K562 (cell line): ENCODE measurements around the gene RPL28. TPM values are rescaled to one million over a fixed set of nuclear protein-coding genes. Genes with fewer than 3 reads are reported as not detected.

ENCODE experiments used
- ARNT ChIP-seq, 2 experiments: fragments of 450-650 bp; IDR thresholded peaks; 2 replicates each; pipeline ENCODE4 v1.6.1; 2016; ENCODE audit warnings: mild to moderate bottlenecking in 1 of 2
- BRD9 ChIP-seq: fragments of 450-650 bp; IDR thresholded peaks from 2 replicates; pipeline ENCODE4 v1.6.1; 2018; ENCODE audit warnings: low read depth; ENCODE audit not compliant: partially characterized antibody
- CBFA2T3 ChIP-seq: fragments of 450-650 bp; IDR thresholded peaks from 2 replicates; pipeline ENCODE4 v1.6.1; 2017
- E2F3 ChIP-seq: fragments of 250-450 bp; sonication (Bioruptor Pico); IDR thresholded peaks from 2 replicates; pipeline ENCODE4 v1.4.0; 2020; ENCODE audit warnings: mild to moderate bottlenecking
- EGR1 ChIP-seq: fragments of 450-650 bp; conservative IDR thresholded peaks from 2 replicates; pipeline ENCODE4 v1.6.1; 2017; ENCODE audit warnings: mild to moderate bottlenecking
- KAT2B ChIP-seq: IDR thresholded peaks from one replicate; pipeline ENCODE4 v1.6.1; 2012; ENCODE audit warnings: low read depth, mild to moderate bottlenecking, control low read depth, inconsistent platforms, low read length, moderate library complexity
- NCOA1 ChIP-seq: fragments of 450-650 bp; IDR thresholded peaks from 2 replicates; pipeline ENCODE4 v1.6.1; 2016; ENCODE audit warnings: low read depth
- NCOA2 ChIP-seq, 2 experiments: fragments of 450-650 bp; IDR thresholded peaks; 2 replicates each; pipeline ENCODE4 v1.6.1; 2018; ENCODE audit warnings: mild to moderate bottlenecking in 2 of 2, moderate library complexity in 1 of 2; ENCODE audit not compliant: partially characterized antibody in 2 of 2
- PATZ1 ChIP-seq: fragments of 250-450 bp; sonication (Bioruptor Pico); IDR thresholded peaks from 2 replicates; pipeline ENCODE4 v1.5.0; 2020; ENCODE audit warnings: mild to moderate bottlenecking, borderline replicate concordance
- PRDM10 ChIP-seq: fragments of 450-650 bp; IDR thresholded peaks from 2 replicates; pipeline ENCODE4 v1.6.1; 2018; ENCODE audit not compliant: partially characterized antibody
- THRAP3 ChIP-seq: fragments of 450-650 bp; IDR thresholded peaks from 2 replicates; pipeline ENCODE4 v1.6.1; 2016; ENCODE audit warnings: mild to moderate bottlenecking, inconsistent platforms, borderline replicate concordance
- ZFPM2 ChIP-seq: fragments of 250-450 bp; sonication (Bioruptor Pico); IDR thresholded peaks from 2 replicates; pipeline ENCODE4 v1.5.1; 2022; ENCODE audit warnings: mild to moderate bottlenecking
- ZNF239 ChIP-seq: fragments of 250-450 bp; sonication (Bioruptor Pico); IDR thresholded peaks from 2 replicates; pipeline ENCODE4 v1.4.0; 2020; ENCODE audit warnings: mild to moderate bottlenecking
- polyA plus RNA-seq, 8 experiments: library from polyadenylated mRNA; depleted of rRNA in 4 of 8; stranded (reverse) in 5 of 8; unstranded in 3 of 8; fragments of >200 nt; fragmentation: Nextera tagmentation in 2 of 8; fragmentation: Illumina TruSeq in 1 of 8; extraction: Ambion mirVana in 2 of 8; extraction: Trizol in 1 of 8; gene quantifications; 2 replicates each; pipeline versions ENCODE4 v1.2.1 to v1.2.3, GENCODE V29; 2011 to 2014; ENCODE audit warnings: inconsistent platforms in 1 of 8, missing spikeins in 1 of 8
- total RNA-seq, 7 experiments: library from RNA; depleted of rRNA in 6 of 7; stranded (reverse); fragments of >200 nt in 6 of 7; fragmentation: Illumina TruSeq in 2 of 7; extraction: Trizol in 2 of 7; gene quantifications; 2 replicates each; pipeline versions ENCODE4 v1.2.1 to v1.2.3, GENCODE V29; 2011 to 2021; ENCODE audit warnings: low replicate concordance in 1 of 7
- TF ChIP-seq, protein P1 (sequence below): fragments of 250-450 bp; sonication (Bioruptor Pico); IDR thresholded peaks from 2 replicates; pipeline ENCODE4 v1.4.0; 2020; ENCODE audit warnings: borderline replicate concordance
- TF ChIP-seq, protein P2 (sequence below): fragments of 150-350 bp; conservative IDR thresholded peaks from 2 replicates; pipeline ENCODE4 v1.6.1; 2014; ENCODE audit warnings: low read length
- TF ChIP-seq, protein P3 (sequence below): IDR thresholded peaks from 2 replicates; pipeline ENCODE4 v1.6.1; 2014; ENCODE audit warnings: antibody characterized with exemption

The RPL28 gene
- total and polyA plus RNA-seq, 9 of the 15 experiments (the other 6 are each of a cell fraction or from before 2014, with no cell fraction given), result 124 to 3,106 (median 622) TPM

GRCh38 chr19:55339105-55339888 lies 46.4 kb upstream of the RPL28 start, which contains the start of gene KMT5C (continued):
- TF ChIP-seq, protein P1, sequence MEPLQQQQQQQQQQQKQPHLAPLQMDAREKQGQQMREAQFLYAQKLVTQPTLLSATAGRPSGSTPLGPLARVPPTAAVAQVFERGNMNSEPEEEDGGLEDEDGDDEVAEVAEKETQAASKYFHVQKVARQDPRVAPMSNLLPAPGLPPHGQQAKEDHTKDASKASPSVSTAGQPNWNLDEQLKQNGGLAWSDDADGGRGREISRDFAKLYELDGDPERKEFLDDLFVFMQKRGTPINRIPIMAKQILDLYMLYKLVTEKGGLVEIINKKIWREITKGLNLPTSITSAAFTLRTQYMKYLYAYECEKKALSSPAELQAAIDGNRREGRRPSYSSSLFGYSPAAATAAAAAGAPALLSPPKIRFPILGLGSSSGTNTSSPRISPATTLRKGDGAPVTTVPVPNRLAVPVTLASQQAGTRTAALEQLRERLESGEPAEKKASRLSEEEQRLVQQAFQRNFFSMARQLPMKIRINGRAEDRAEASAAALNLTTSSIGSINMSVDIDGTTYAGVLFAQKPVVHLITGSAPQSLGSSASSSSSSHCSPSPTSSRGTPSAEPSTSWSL (CRISPR knock-in tag), result no peak
- TF ChIP-seq E2F3 (CRISPR knock-in tag) (no peak), NCOA2 (IDR thresholded peaks at IDR 0.05; ENCODE audit: partially characterized antibody in 2 of 2) (no peak), THRAP3 (no peak), PRDM10 (peak; percentile 33), EGR1 (peak; percentile 90), CBFA2T3 (no peak), BRD9 (no peak), ZNF239 (CRISPR knock-in tag) (no peak), ZFPM2 (CRISPR knock-in tag) (no peak), PATZ1 (CRISPR knock-in tag) (no peak), ARNT (IDR thresholded peaks at IDR 0.05) (0 out of 4 replicates have a peak, but pooled peaks of 1 of the 2 experiments have one; percentile 8), NCOA1 (no peak), KAT2B (no peak)
- TF ChIP-seq, protein P2, sequence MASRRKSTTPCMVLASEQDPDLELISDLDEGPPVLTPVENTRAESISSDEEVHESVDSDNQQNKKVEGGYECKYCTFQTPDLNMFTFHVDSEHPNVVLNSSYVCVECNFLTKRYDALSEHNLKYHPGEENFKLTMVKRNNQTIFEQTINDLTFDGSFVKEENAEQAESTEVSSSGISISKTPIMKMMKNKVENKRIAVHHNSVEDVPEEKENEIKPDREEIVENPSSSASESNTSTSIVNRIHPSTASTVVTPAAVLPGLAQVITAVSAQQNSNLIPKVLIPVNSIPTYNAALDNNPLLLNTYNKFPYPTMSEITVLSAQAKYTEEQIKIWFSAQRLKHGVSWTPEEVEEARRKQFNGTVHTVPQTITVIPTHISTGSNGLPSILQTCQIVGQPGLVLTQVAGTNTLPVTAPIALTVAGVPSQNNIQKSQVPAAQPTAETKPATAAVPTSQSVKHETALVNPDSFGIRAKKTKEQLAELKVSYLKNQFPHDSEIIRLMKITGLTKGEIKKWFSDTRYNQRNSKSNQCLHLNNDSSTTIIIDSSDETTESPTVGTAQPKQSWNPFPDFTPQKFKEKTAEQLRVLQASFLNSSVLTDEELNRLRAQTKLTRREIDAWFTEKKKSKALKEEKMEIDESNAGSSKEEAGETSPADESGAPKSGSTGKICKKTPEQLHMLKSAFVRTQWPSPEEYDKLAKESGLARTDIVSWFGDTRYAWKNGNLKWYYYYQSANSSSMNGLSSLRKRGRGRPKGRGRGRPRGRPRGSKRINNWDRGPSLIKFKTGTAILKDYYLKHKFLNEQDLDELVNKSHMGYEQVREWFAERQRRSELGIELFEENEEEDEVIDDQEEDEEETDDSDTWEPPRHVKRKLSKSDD, result no peak
- TF ChIP-seq, protein P3, sequence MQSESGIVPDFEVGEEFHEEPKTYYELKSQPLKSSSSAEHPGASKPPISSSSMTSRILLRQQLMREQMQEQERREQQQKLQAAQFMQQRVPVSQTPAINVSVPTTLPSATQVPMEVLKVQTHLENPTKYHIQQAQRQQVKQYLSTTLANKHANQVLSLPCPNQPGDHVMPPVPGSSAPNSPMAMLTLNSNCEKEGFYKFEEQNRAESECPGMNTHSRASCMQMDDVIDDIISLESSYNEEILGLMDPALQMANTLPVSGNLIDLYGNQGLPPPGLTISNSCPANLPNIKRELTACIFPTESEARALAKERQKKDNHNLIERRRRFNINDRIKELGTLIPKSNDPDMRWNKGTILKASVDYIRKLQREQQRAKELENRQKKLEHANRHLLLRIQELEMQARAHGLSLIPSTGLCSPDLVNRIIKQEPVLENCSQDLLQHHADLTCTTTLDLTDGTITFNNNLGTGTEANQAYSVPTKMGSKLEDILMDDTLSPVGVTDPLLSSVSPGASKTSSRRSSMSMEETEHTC, result no peak
